LNCAP (cell line): ENCODE data around the gene CHRNB4.

Experiments
- CTCF ChIP-seq: fragments of 450-650 bp; IDR thresholded peaks from 2 replicates; pipeline ENCODE4 v1.5.1; 2017; ENCODE audit warnings: mild to moderate bottlenecking

The CHRNB4 gene

GRCh38 chr15:78628227-78628626, 12.8 kb downstream of the CHRNB4 start:
- no peak for TF ChIP-seq CTCF

- TF ChIP-seq CTCF: no peak
Observed at GRCh38 chr15:78627348-78627747, 13.7 kb downstream of the CHRNB4 start.

GRCh38 chr15:78626381-78626995, 14.5 kb downstream of the CHRNB4 start:
- no peak for TF ChIP-seq CTCF

GRCh38 chr15:78625606-78626280, 15.3 kb downstream of the CHRNB4 start:
- TF ChIP-seq CTCF: no peak

GRCh38 chr15:78624651-78625590, 16.1 kb downstream of the CHRNB4 start:
- no peak for TF ChIP-seq CTCF

GRCh38 chr15:78623786-78624497, 17.1 kb downstream of the CHRNB4 start:
- no peak for TF ChIP-seq CTCF

- no peak for TF ChIP-seq CTCF
Observed at GRCh38 chr15:78621810-78622402, 19.1 kb downstream of the CHRNB4 start.
